K562 (cell line): ENCODE results near the gene ARHGAP22. TPM values are rescaled to one million over a fixed set of nuclear protein-coding genes. Genes with fewer than 3 reads are reported as not detected.

ENCODE experiments used
- ARID2 ChIP-seq: fragments of 450-650 bp; IDR thresholded peaks from 2 replicates; pipeline ENCODE4 v1.6.1; 2017; ENCODE audit warnings: antibody characterized with exemption, mild to moderate bottlenecking
- BCLAF1 ChIP-seq, 2 experiments: fragments of 450-650 bp in 1 of 2; IDR thresholded peaks; 2 replicates each; pipeline ENCODE4 v1.6.1; 2011 to 2017; ENCODE audit warnings: low read depth in 2 of 2, antibody characterized with exemption in 1 of 2, borderline replicate concordance in 1 of 2, low read length in 1 of 2, mild to moderate bottlenecking in 1 of 2, mixed read lengths in 1 of 2; ENCODE audit not compliant: control insufficient read depth in 1 of 2
- CCNT2 ChIP-seq: IDR thresholded peaks from 2 replicates; pipeline ENCODE4 v1.6.1; 2011; ENCODE audit warnings: borderline replicate concordance, low read depth, mild to moderate bottlenecking, moderate library complexity, mixed read lengths, low read length; ENCODE audit not compliant: insufficient read length; ENCODE audit errors: extremely low read depth
- CHAMP1 ChIP-seq: fragments of 450-650 bp; IDR thresholded peaks from 2 replicates; pipeline ENCODE4 v1.6.1; 2016; ENCODE audit warnings: mild to moderate bottlenecking
- ELK1 ChIP-seq: sonication (generic); formaldehyde crosslinking; IDR thresholded peaks from 2 replicates; pipeline ENCODE4 v1.8.1; 2022; ENCODE audit warnings: missing genetic modification reagents
- HCFC1 ChIP-seq: IDR thresholded peaks from 2 replicates; pipeline ENCODE4 v1.6.1; 2012; ENCODE audit warnings: low read depth, low read length, improper control_type of control experiment
- HDAC3 ChIP-seq: fragments of 450-650 bp; IDR thresholded peaks from 2 replicates; pipeline ENCODE4 v1.6.1; 2018; ENCODE audit warnings: borderline replicate concordance, mild to moderate bottlenecking, moderate library complexity; ENCODE audit not compliant: partially characterized antibody
- HMBOX1 ChIP-seq: sonication (generic); IDR thresholded peaks from 2 replicates; pipeline ENCODE4 v1.6.1; 2016
- MAFK ChIP-seq: IDR thresholded peaks from 2 replicates; pipeline ENCODE4 v1.6.1; 2011; ENCODE audit warnings: low read length, improper control_type of control experiment
- MED1 ChIP-seq: sonication (generic); formaldehyde crosslinking; IDR thresholded peaks from 2 replicates; pipeline ENCODE4 v1.8.1; 2023; ENCODE audit warnings: missing genetic modification reagents, borderline replicate concordance
- OTX1 ChIP-seq: fragments of 450-650 bp; formaldehyde crosslinking; IDR thresholded peaks from 2 replicates; pipeline ENCODE4 v1.4.0; 2022; ENCODE audit warnings: mild to moderate bottlenecking
- RAD21 ChIP-seq, 2 experiments: fragments of 250-450 bp in 1 of 2; fragments of 450-650 bp in 1 of 2; sonication (Bioruptor Pico) in 1 of 2; formaldehyde crosslinking in 1 of 2; IDR thresholded peaks in 1 of 2; conservative IDR thresholded peaks in 1 of 2; 2 replicates each; pipeline versions ENCODE4 v1.4.0 to v1.8.0; 2020 to 2022; ENCODE audit warnings: mild to moderate bottlenecking in 2 of 2, moderate library complexity in 1 of 2
- THRB ChIP-seq: fragments of 450-650 bp; formaldehyde crosslinking; conservative IDR thresholded peaks from 2 replicates; pipeline ENCODE4 v1.4.0; 2022; ENCODE audit warnings: mild to moderate bottlenecking, missing genetic modification characterization
- ZBTB8A ChIP-seq: fragments of 450-650 bp; IDR thresholded peaks from 2 replicates; pipeline ENCODE4 v1.6.1; 2018; ENCODE audit warnings: mild to moderate bottlenecking, moderate library complexity; ENCODE audit not compliant: partially characterized antibody
- ZFP1 ChIP-seq: fragments of 450-650 bp; formaldehyde crosslinking; IDR thresholded peaks from 2 replicates; pipeline ENCODE4 v1.4.0; 2020; ENCODE audit warnings: mild to moderate bottlenecking, mixed read lengths
- ZNF175 ChIP-seq: fragments of 200-800 bp; sonication (Bioruptor generic); IDR thresholded peaks from 2 replicates; pipeline ENCODE4 v1.6.1; 2016; ENCODE audit warnings: low read depth, mild to moderate bottlenecking, missing genetic modification characterization, missing compliant biosample characterization
- ZNF212 ChIP-seq: fragments of 450-650 bp; formaldehyde crosslinking; IDR thresholded peaks from 2 replicates; pipeline ENCODE4 v1.4.0; 2020; ENCODE audit warnings: mild to moderate bottlenecking
- polyA plus RNA-seq, 8 experiments: library from polyadenylated mRNA; depleted of rRNA in 4 of 8; stranded (reverse) in 5 of 8; unstranded in 3 of 8; fragments of >200 nt; fragmentation: Nextera tagmentation in 2 of 8; fragmentation: Illumina TruSeq in 1 of 8; extraction: Ambion mirVana in 2 of 8; extraction: Trizol in 1 of 8; gene quantifications; 2 replicates each; pipeline versions ENCODE4 v1.2.1 to v1.2.3, GENCODE V29; 2011 to 2014; ENCODE audit warnings: inconsistent platforms in 1 of 8, missing spikeins in 1 of 8
- total RNA-seq, 7 experiments: library from RNA; depleted of rRNA in 6 of 7; stranded (reverse); fragments of >200 nt in 6 of 7; fragmentation: Illumina TruSeq in 2 of 7; extraction: Trizol in 2 of 7; gene quantifications; 2 replicates each; pipeline versions ENCODE4 v1.2.1 to v1.2.3, GENCODE V29; 2011 to 2021; ENCODE audit warnings: low replicate concordance in 1 of 7

Gene ARHGAP22
- total and polyA plus RNA-seq, 9 of the 15 experiments (the other 6 are each of a cell fraction or from before 2014, with no cell fraction given): 1.3 to 28.1 (median 12.7) TPM

- TF ChIP-seq ELK1 (CRISPR knock-in tag): no peak
- TF ChIP-seq RAD21 (CRISPR knock-in tag; conservative IDR thresholded peaks at IDR 0.05 in 1 of 2, IDR thresholded peaks at IDR 0.05 in 1 of 2): peak; percentile 100
- TF ChIP-seq HCFC1: no peak; the same call in 1 of the 2 replicates
- TF ChIP-seq MAFK: peak; percentile 14; the same call in 1 of the 2 replicates
- TF ChIP-seq BCLAF1 (IDR thresholded peaks at IDR 0.05; ENCODE audit: borderline replicate concordance in 1 of 2, control insufficient read depth in 1 of 2, low read depth in 2 of 2, low read length in 1 of 2): no peak
- no peak for TF ChIP-seq OTX1 (CRISPR knock-in tag)
- peak; percentile 63; the same call in 1 of the 2 replicates for TF ChIP-seq ZNF212 (CRISPR knock-in tag)
- no peak for TF ChIP-seq MED1 (CRISPR knock-in tag)
- TF ChIP-seq HDAC3: no peak
- 0 out of 2 replicates have a peak, but pooled peaks have one; percentile 20 for TF ChIP-seq ZFP1 (CRISPR knock-in tag)
- TF ChIP-seq THRB (CRISPR knock-in tag): 0 out of 2 replicates have a peak, but pooled peaks have one; percentile 41
- TF ChIP-seq CHAMP1: peak; percentile 54; the same call in 1 of the 2 replicates
- TF ChIP-seq ARID2: peak; percentile 99
- TF ChIP-seq HMBOX1: peak; percentile 45; the same call in 1 of the 2 replicates
- no peak for TF ChIP-seq ZBTB8A
- 0 out of 2 replicates have a peak, but pooled peaks have one; percentile 30 for TF ChIP-seq ZNF175 (CRISPR knock-in tag)
- TF ChIP-seq CCNT2: no peak
Observed at GRCh38 chr10:48506147-48506917, 98.5 kb downstream of the ARHGAP22 start (continued).
